KMS-11 (cell line): Measurements from ENCODE around the gene ACTG2.

Source experiments
- H2AFZ ChIP-seq: fragments of 200-600 bp; sonication (generic); 2 replicates; pipeline ENCODE4 v1.6.1; 2016; ENCODE audit warnings: antibody characterized with exemption, mixed run types, low read depth
- H3K27ac ChIP-seq: fragments of 200-600 bp; sonication (generic); 2 replicates; pipeline ENCODE4 v1.6.1; 2016; ENCODE audit warnings: mild to moderate bottlenecking, mixed run types
- H3K27me3 ChIP-seq: fragments of 200-600 bp; sonication (generic); 2 replicates; pipeline ENCODE4 v1.6.1; 2017; ENCODE audit warnings: mild to moderate bottlenecking, low read depth, mixed run types, moderate library complexity; ENCODE audit not compliant: insufficient read depth
- H3K36me3 ChIP-seq: fragments of 200-600 bp; sonication (generic); 2 replicates; pipeline ENCODE4 v1.6.1; 2017; ENCODE audit warnings: mild to moderate bottlenecking, mixed run types; ENCODE audit not compliant: insufficient read depth
- H3K4me1 ChIP-seq: fragments of 200-600 bp; sonication (generic); 2 replicates; pipeline ENCODE4 v1.6.1; 2016; ENCODE audit warnings: mild to moderate bottlenecking, low read depth, mixed run types; ENCODE audit not compliant: poor library complexity, severe bottlenecking
- H3K4me2 ChIP-seq: fragments of 200-600 bp; sonication (generic); 2 replicates; pipeline ENCODE4 v1.7.0; 2016; ENCODE audit warnings: mild to moderate bottlenecking, mixed run types
- H3K4me3 ChIP-seq: fragments of 200-600 bp; sonication (generic); IDR thresholded peaks from 2 replicates; pipeline ENCODE4 v1.6.1; 2017; ENCODE audit warnings: low read depth, low read length, mixed read lengths; ENCODE audit not compliant: insufficient read depth
- H3K79me2 ChIP-seq: fragments of 200-600 bp; sonication (generic); 2 replicates; pipeline ENCODE4 v1.6.1; 2016; ENCODE audit warnings: low read depth, mixed run types; ENCODE audit not compliant: insufficient read depth
- H3K9ac ChIP-seq: fragments of 200-600 bp; sonication (generic); 2 replicates; pipeline ENCODE4 v1.6.1; 2016; ENCODE audit warnings: mild to moderate bottlenecking, mixed run types
- H4K20me1 ChIP-seq: fragments of 200-600 bp; sonication (generic); 2 replicates; pipeline ENCODE4 v1.6.1; 2016; ENCODE audit warnings: mild to moderate bottlenecking, mixed run types; ENCODE audit not compliant: insufficient read depth
- CTCF ChIP-seq: fragments of 200-600 bp; sonication (generic); conservative IDR thresholded peaks from 2 replicates; pipeline ENCODE4 v1.6.1; 2017; ENCODE audit warnings: low read depth, mild to moderate bottlenecking, antibody characterized with exemption, low read length, moderate library complexity, mixed read lengths

ACTG2 gene

GRCh38 chr2:73897240-73897583, 4.4 kb downstream of the ACTG2 start:
- Histone ChIP-seq H3K4me2 (peak overlapping the region; percentile 63), H3K27me3 (peaks cover 4% of the 10 kb centered on the region; the same call in 1 of the 2 replicates), H3K36me3 (no peaks in the 10 kb centered on the region), H3K79me2 (no peaks in the 10 kb centered on the region), H3K9ac (no peak overlapping the region), H4K20me1 (no peaks in the 10 kb centered on the region), H3K4me3 (no peak overlapping the region), H3K27ac (no peak overlapping the region; the same call in 1 of the 2 replicates), H2AFZ (peak overlapping the region; percentile 23; the same call in 1 of the 2 replicates), H3K4me1 (peaks cover 20% of the 10 kb centered on the region)
- no peak for TF ChIP-seq CTCF

GRCh38 chr2:73897934-73898333, 5.1 kb downstream of the ACTG2 start:
- H4K20me1 ChIP-seq = no peaks in the 10 kb centered on the region
- H3K4me2 ChIP-seq = no peak overlapping the region
- H3K79me2 ChIP-seq = no peaks in the 10 kb centered on the region
- no peak overlapping the region for H3K4me3 ChIP-seq
- peaks cover 20% of the 10 kb centered on the region for H3K4me1 ChIP-seq
- H3K36me3 ChIP-seq = no peaks in the 10 kb centered on the region
- TF ChIP-seq CTCF = no peak
- peaks cover 4% of the 10 kb centered on the region; the same call in 1 of the 2 replicates for H3K27me3 ChIP-seq
- no peak overlapping the region for H3K9ac ChIP-seq
- no peak overlapping the region for H3K27ac ChIP-seq
- H2AFZ ChIP-seq = no peak overlapping the region

GRCh38 chr2:73899801-73900336, 7.1 kb downstream of the ACTG2 start:
- Histone ChIP-seq H3K27me3 (peaks cover 4% of the 10 kb centered on the region; the same call in 1 of the 2 replicates), H4K20me1 (no peaks in the 10 kb centered on the region), H3K4me1 (peaks cover 20% of the 10 kb centered on the region), H2AFZ (no peak overlapping the region), H3K27ac (no peak overlapping the region), H3K79me2 (no peaks in the 10 kb centered on the region), H3K36me3 (no peaks in the 10 kb centered on the region), H3K4me3 (no peak overlapping the region), H3K4me2 (no peak overlapping the region), H3K9ac (no peak overlapping the region)
- no peak for TF ChIP-seq CTCF

GRCh38 chr2:73901143-73901542, 8.3 kb downstream of the ACTG2 start:
- no peak for TF ChIP-seq CTCF
- no peak overlapping the region for H3K4me2 ChIP-seq

More at GRCh38 chr2:73901143-73901542, 8.3 kb downstream of the ACTG2 start:
- H2AFZ ChIP-seq = no peak overlapping the region
- no peaks in the 10 kb centered on the region for H3K36me3 ChIP-seq
- peaks cover 18% of the 10 kb centered on the region for H3K4me1 ChIP-seq
- H4K20me1 ChIP-seq = no peaks in the 10 kb centered on the region
- peaks cover 4% of the 10 kb centered on the region; the same call in 1 of the 2 replicates for H3K27me3 ChIP-seq
- no peak overlapping the region for H3K4me3 ChIP-seq
- no peak overlapping the region for H3K9ac ChIP-seq
- H3K79me2 ChIP-seq = no peaks in the 10 kb centered on the region
- no peak overlapping the region for H3K27ac ChIP-seq
